Skeletal muscle cell (primary cell): Measurements from ENCODE around the gene HCFC2.
"Not testable (repeated sequence)": the region's sequence is repeated elsewhere in the genome, so short reads cannot be mapped to it uniquely, and the experiment has no call there.

Experiments
- DNase-seq: peaks from one replicate; pipeline ENCODE4 v3.0.0-alpha.2; 2010; ENCODE audit warnings: low read depth
- H3K4me3 ChIP-seq: 2 replicates; pipeline ENCODE4 v1.5.1; 2011; ENCODE audit warnings: low read depth, mild to moderate bottlenecking, control low read depth, low read length, moderate library complexity

Gene HCFC2

DNA sequence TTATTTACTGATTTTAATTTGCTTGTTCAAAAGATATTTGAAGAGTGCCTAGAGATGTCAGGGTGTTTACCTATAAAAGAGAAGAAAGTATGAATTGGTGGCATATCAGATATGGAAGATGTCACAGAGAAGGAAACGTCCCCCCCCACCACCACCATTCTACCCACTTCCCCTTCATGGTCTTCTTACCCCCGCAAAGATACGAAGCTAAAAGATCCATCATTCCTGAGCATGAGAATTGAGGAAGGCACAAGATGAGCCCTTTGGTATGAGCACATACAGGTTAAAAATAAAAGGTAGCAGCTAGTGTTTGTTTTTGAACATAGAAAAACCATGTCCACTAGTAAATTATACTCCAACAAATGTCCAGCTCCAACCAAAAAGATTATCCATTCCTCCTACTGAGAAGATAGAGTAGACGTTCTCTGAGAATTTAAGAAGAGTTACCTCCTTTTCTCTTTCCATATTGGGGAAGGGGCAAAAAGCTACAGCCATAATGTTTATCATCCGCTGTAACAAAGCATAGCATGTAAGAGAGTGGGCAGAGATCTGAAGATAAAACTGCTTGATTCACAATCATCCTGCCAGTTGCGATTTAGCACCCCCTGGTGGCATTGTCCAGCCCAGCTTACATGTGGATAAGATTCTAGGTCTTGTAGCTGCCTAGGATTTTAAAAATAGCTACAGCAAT is 44.6 kb downstream of the HCFC2 start:
- peak; percentile 44 for DNase-seq
- H3K4me3 ChIP-seq: no peak overlapping the region

- H3K4me3 ChIP-seq: no peak overlapping the region
- DNase-seq: no peak
Observed at GRCh38 chr12:104109446-104110271, 45.3 kb downstream of the HCFC2 start.

DNA sequence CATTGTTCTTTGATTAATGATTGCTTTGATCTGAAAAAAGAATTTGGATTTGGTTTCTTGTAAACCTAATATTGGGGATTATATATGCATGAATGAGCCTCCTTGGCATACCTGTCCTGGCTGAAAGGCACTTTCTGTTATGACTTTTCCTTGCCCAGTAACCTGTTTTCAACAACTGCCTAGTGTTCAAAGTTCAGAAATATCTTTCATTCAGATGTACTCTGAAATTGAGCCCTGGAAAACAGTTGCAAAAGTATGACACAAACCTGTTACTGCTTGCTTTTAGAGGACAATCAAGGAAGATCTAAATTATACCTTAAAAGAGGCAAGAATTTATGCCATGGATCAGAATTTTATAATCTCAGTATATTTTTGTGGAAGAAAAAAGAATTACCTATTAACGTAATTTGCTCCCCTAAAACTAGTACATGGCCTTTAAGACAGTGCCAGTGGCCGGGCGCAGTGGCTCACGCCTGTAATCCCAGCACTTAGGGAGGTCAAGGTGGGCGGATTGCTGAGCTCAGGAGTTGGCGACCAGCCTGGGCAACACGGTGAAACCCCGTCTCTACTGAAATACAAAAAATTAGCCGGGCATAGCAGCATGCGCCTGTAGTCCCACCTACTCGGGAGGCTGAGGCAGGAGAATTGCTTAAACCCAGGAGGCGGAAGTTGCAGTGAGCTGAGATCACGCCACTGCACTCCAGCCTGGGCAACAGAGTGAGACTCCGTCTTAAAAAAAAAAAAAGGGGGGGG is 50.7 kb downstream of the HCFC2 start:
- H3K4me3 ChIP-seq, DNase-seq: not testable (repeated sequence)

DNA sequence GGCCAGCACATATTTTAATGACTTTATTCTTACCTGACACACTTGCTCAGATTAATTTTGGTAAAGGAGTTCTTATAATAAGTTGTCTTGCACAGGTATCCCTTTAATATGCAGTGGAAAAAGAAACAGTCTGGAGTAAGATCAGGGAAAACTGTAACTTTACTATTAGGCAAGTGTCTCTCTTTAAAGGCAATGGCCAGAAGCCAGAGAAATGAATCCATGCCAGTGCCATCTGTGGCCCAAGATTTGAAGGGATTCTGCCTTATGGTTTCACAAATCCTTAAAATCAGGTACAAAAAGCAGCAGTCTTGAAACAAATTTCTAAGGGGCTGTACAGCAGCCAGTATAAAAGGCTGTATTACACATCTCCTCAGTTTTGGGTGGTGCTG is 51.2 kb downstream of the HCFC2 start:
- no peak for DNase-seq

DNA sequence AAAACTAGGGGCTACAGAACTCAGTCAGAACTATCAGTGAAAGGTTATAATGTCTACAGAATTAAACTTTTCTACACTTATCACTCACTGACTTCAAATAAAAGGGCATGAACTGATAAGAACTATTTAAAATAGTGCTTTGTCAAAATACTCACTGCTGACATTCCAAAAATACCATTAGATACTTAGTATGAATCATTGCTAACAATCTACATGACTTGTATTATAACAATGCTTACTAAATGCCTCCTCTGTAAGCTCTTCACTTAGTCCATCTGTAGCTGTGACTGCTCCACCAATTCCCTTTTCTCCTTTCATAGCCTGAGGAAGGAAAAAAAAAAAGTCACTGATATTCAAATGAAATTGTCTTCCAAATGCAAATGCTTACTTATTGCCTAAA is 56.7 kb downstream of the HCFC2 start:
- no peak for DNase-seq
- H3K4me3 ChIP-seq: no peak overlapping the region

More for the DNA sequence above, 51.2 kb downstream of the HCFC2 start:
- no peak overlapping the region for H3K4me3 ChIP-seq

- DNase-seq: no peak
Observed at GRCh38 chr12:104122298-104122697, 58.0 kb downstream of the HCFC2 start.

GRCh38 chr12:104126548-104126947 is 62.2 kb downstream of the HCFC2 start:
- no peak overlapping the region for H3K4me3 ChIP-seq
- DNase-seq: no peak

More at GRCh38 chr12:104122298-104122697, 58.0 kb downstream of the HCFC2 start:
- no peak overlapping the region for H3K4me3 ChIP-seq

DNA sequence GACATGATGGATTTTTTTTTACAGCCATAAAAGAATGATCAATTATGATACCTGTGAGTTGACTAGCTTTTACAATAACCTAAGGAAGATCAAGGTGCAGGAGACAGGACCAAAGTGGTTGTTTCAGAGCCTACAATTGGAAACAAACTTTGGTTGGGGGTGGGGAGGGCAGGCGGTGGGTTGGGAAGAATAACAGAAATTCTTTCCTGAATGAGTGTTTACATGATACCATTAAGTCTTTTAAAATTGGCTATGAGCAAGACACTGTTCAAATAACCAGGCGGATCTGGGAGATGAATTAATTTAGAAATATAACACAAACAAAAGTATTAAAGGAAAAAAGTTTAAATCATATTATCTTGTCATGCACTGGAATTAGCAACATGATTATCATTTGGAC is 66.4 kb downstream of the HCFC2 start:
- H3K4me3 ChIP-seq: no peak overlapping the region
- no peak for DNase-seq

GRCh38 chr12:104131609-104132008 is 67.3 kb downstream of the HCFC2 start:
- H3K4me3 ChIP-seq: no peak overlapping the region
- DNase-seq: no peak

GRCh38 chr12:104132351-104132956 is 68.1 kb downstream of the HCFC2 start:
- no peak overlapping the region for H3K4me3 ChIP-seq
- no peak for DNase-seq

- no peak for DNase-seq
Observed at GRCh38 chr12:104133321-104133720, 69.0 kb downstream of the HCFC2 start.

DNA sequence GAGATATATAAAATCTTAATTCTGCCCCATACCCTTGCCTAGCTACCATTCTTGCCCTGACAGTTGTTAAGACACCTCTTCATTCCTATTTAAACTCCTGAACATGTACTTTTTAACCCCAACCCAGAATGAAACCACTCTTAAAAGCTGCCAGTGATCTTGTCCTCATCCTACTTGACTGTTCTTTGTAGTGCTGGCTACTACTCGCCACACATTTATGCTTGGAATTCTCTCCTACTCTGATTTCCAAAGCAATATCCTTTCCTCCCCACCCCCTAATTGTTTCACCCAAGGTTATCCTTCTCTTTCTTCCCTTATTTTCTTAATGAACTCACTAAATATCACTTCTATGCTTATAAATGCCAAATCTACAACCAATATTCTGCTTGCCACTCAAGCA is 69.5 kb downstream of the HCFC2 start:
- no peak for DNase-seq
- H3K4me3 ChIP-seq: no peak overlapping the region

More at GRCh38 chr12:104133321-104133720, 69.0 kb downstream of the HCFC2 start:
- H3K4me3 ChIP-seq: no peak overlapping the region

- H3K4me3 ChIP-seq: no peak overlapping the region
- no peak for DNase-seq
Observed at GRCh38 chr12:104134882-104135281, 70.6 kb downstream of the HCFC2 start.

DNA sequence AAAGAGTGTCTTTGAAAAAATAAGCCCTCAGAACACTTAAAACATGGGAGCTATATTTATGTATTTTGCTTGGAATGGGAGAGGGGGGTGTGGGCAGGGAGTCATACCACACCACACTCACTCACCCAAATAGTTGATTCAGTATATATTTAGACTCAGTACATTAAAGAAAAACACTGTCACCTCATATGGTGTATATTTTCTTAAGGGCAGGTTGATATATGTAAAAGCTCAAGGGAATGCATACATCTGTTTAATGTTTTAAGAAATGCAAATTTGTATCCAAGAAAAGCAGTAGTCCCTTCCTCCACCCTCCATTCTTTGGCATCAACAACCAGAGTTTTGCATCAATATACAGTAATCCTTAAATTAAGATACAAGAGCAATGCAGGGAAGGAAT is 72.2 kb downstream of the HCFC2 start:
- DNase-seq: no peak
- peak overlapping the region; percentile 75 for H3K4me3 ChIP-seq

DNA sequence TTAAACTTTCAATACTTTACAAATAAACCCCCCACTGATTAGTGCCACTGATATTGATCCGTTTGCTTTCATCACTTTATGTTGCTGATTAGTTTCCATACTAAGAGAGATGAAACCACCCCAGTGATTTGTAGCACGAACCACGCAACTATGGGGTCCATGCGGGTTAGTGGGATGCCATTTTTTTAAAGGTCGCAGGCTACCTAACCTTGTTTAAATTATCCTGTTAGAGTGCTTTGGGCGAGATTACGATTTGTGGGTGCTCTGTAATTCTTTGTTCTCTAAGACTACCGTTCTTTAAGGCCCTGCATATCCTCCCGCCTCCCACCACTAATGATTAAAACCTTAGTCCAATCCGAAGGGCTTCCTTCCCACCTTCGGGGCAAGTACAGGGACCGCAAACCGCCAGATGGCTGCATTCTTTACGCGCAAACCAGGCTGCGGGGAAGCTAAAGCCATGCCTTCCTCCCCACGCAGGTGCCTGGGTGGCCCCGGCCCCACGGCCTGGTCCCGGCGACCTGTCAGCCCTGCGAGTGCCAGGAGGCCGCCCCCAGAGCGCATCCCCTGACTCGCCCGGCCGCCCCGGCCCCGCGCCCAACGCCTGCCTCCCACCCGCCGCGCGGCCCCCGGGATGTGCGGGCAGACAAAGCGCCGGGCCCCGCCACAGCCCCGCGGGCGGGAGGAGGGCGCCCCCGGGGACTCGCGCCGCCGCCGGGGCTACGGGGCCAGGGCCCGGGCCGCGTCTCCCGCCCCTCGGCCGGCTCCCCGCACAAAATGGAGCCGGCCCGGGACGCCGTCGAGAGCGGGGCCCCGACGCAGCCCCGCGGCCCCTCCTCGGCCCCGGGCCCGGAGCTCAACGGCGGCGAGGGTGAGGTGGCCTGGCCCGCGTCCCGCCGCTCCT is 72.9 kb downstream of the HCFC2 start:
- DNase-seq: no peak

GRCh38 chr12:104137902-104138796 is 73.8 kb downstream of the HCFC2 start, which contains the start of gene NFYB:
Gene NFYB, minus strand, starts transcription at chr12:104138210. Its CDS starts 2,757 bp downstream, at chr12:104135453.
- peak; percentile 94 for DNase-seq
- H3K4me3 ChIP-seq: peak within 1 kb of the TSS; percentile 75

More for the DNA sequence above, 72.9 kb downstream of the HCFC2 start:
- peak overlapping the region; percentile 75 for H3K4me3 ChIP-seq

GRCh38 chr12:104138797-104139152 is 74.4 kb downstream of the HCFC2 start:
- H3K4me3 ChIP-seq: peak overlapping the region; percentile 47
- DNase-seq: no peak

DNA sequence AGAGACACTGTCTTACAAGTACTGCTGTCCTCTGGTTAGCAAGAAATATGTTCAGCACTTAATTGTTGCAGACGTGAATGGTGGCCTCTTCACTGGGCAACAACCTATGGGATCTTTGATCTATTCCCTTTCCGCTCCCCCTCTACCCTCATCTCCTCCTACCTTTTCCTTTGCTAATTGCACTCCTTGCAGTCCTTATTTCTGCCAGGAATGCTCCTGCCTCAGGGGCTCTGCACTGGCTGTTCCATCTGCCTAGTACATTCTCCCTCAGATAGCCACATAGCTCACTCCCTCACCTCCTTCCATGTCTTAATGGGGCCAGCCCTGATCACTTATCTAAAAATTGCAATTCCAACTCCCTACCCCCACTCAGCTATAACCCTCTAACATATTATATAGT is 78.2 kb downstream of the HCFC2 start:
- DNase-seq: no peak
- no peak overlapping the region for H3K4me3 ChIP-seq
